GM18498 (cell line): ENCODE data around the gene PATL1.
"Not testable (repeated sequence)": the region's sequence is repeated elsewhere in the genome, so short reads cannot be mapped to it uniquely, and the experiment has no call there.

Experiments used
- ATAC-seq: cut with Tn5 transposase; IDR thresholded peaks from one replicate; pipeline ENCODE4 v1.9.1; 2021; ENCODE audit warnings: mild to moderate bottlenecking, moderate library complexity; ENCODE audit not compliant: unreplicated experiment

PATL1 gene

GRCh38 chr11:59678118-59678812, 9.4 kb upstream of the PATL1 start:
- ATAC-seq, result no peak

- ATAC-seq, result no peak
Measured at GRCh38 chr11:59676205-59676604, 7.4 kb upstream of the PATL1 start.

- ATAC-seq, result no peak
Measured at GRCh38 chr11:59674291-59674690, 5.5 kb upstream of the PATL1 start.

- no peak for ATAC-seq
Measured at GRCh38 chr11:59673291-59673690, 4.5 kb upstream of the PATL1 start.

GRCh38 chr11:59671471-59671870, 2.6 kb upstream of the PATL1 start:
- ATAC-seq, result no peak

- no peak for ATAC-seq
Measured at GRCh38 chr11:59669611-59670009, 773 bp upstream of the PATL1 start.

- peak; percentile 36 for ATAC-seq
Measured at GRCh38 chr11:59668188-59668949, 468 bp downstream of the PATL1 start.

GRCh38 chr11:59667812-59668187, 1.0 kb downstream of the PATL1 start:
- ATAC-seq, result no peak

GRCh38 chr11:59666969-59667368, 1.9 kb downstream of the PATL1 start:
- ATAC-seq, result no peak

GRCh38 chr11:59660621-59661020, 8.2 kb downstream of the PATL1 start:
- no peak for ATAC-seq

- no peak for ATAC-seq
Measured at GRCh38 chr11:59659981-59660380, 8.9 kb downstream of the PATL1 start.

- ATAC-seq, result no peak
Measured at GRCh38 chr11:59658036-59658435, 10.8 kb downstream of the PATL1 start.

- no peak for ATAC-seq
Measured at GRCh38 chr11:59654893-59655292, 13.9 kb downstream of the PATL1 start.

- ATAC-seq, result no peak
Measured at GRCh38 chr11:59647245-59647980, 21.4 kb downstream of the PATL1 start.

GRCh38 chr11:59644528-59644927, 24.3 kb downstream of the PATL1 start:
- no peak for ATAC-seq

- ATAC-seq, result no peak
Measured at GRCh38 chr11:59643390-59643789, 25.4 kb downstream of the PATL1 start.

- no peak for ATAC-seq
Measured at GRCh38 chr11:59641156-59641555, 27.7 kb downstream of the PATL1 start.

- ATAC-seq, result no peak
Measured at GRCh38 chr11:59630493-59630892, 38.3 kb downstream of the PATL1 start.

GRCh38 chr11:59629996-59630395, 38.8 kb downstream of the PATL1 start:
- ATAC-seq, result no peak

- not testable (repeated sequence) for ATAC-seq
Measured at GRCh38 chr11:59626969-59627368, 41.9 kb downstream of the PATL1 start.

GRCh38 chr11:59625703-59626102, 43.1 kb downstream of the PATL1 start:
- ATAC-seq, result no peak

GRCh38 chr11:59617876-59618275, 51.0 kb downstream of the PATL1 start:
- no peak for ATAC-seq
